ENCODE data around the gene PAFAH1B1. TPM values are rescaled to one million over a fixed set of nuclear protein-coding genes. Genes with fewer than 3 reads are reported as not detected.

PAFAH1B1 gene
- 178 to 220 TPM (median 201 TPM) in 5 replicates for total RNA-seq (2022; extraction: Qiagen RNA extraction; ENCODE audit: low read depth)

GRCh38 chr17:2592971-2593820 lies at the start of gene PAFAH1B1:
PAFAH1B1 (plus strand) TSS chr17:2593654; CDS start chr17:2638289, 44,635 bp downstream.

GRCh38 chr17:2711608-2712299 lies 118.3 kb downstream of the PAFAH1B1 start, which contains the start of gene CLUH:
CLUH (minus strand) TSS chr17:2711764; CDS start chr17:2711661, 103 bp downstream.

Other genes starting within 250 kb of the PAFAH1B1 start
- gene MNT, start 192.6 kb upstream of the PAFAH1B1 start, total RNA-seq (2022; extraction: Qiagen RNA extraction; ENCODE audit: low read depth) = 15.7 to 20.0 TPM (median 17.3 TPM) in 5 replicates
- gene METTL16, start 81.8 kb upstream of the PAFAH1B1 start, total RNA-seq (2022; extraction: Qiagen RNA extraction; ENCODE audit: low read depth) = 30.5 to 41.2 TPM (median 37.7 TPM) in 5 replicates
- 100 to 134 TPM (median 123 TPM) in 5 replicates for gene CLUH, start 118.1 kb downstream of the PAFAH1B1 start, total RNA-seq (2022; extraction: Qiagen RNA extraction; ENCODE audit: low read depth)
- gene CCDC92B, start 156.0 kb downstream of the PAFAH1B1 start, total RNA-seq (2022; extraction: Qiagen RNA extraction; ENCODE audit: low read depth) = 0.09 to 0.25 TPM (median 0.17 TPM) in 5 replicates
- 14.6 to 20.2 TPM (median 18.9 TPM) in 5 replicates for gene RAP1GAP2, start 202.8 kb downstream of the PAFAH1B1 start, total RNA-seq (2022; extraction: Qiagen RNA extraction; ENCODE audit: low read depth)